Stimulated activated CD8-positive, alpha-beta memory T cell treated with anti-CD3 and anti-CD28 coated beads, Interleukin-15, amount 100 ng/mL, for 24 hours (primary cell): ENCODE data around the gene FLNA.

Experiments
- DNase-seq: peaks from one replicate; pipeline ENCODE4 v3.0.0-alpha.2; 2020; ENCODE audit warnings: low read depth

The FLNA gene

DNA sequence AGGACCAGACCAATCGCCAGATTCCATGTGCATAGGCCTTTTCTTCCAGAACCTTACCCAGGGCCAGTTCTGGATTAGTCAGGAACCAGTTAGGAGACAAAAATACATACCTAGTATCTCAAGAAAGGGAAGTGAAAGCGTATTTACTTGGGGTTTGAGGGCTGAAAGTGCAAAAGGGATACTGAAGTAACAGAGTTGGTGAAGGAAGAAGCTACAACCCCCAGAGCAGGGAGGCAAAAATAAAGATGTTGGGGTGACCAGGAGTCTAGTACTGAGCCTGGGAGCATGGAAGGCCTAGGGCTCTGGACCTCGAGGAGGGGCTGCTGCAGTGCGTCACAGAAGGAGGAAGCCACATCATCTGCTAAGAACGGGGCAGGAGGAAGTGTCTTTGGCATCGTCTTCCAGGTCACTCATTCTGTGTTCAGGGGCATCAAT is 40.6 kb downstream of the FLNA start:
- DNase-seq, result no peak

DNA sequence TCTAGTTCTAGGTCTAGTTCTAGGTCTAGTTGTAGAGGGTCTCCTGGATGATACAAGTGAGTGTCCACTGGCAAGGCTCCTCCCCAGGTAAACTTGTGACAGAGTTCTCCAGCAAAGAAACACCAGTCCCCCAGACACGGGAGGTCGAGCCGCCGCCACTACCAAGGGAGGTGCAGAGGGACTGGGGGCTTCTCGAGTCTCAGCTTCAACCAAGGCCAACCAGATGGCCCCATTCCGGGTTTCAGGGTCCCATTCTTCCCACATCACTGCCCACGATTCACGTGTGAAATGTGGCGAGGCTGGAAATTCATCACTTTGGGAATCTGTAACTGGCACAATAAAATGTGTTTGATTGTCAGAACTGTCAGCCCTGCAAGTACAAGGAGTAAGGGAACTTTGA is 41.3 kb downstream of the FLNA start:
- DNase-seq, result no peak

DNA sequence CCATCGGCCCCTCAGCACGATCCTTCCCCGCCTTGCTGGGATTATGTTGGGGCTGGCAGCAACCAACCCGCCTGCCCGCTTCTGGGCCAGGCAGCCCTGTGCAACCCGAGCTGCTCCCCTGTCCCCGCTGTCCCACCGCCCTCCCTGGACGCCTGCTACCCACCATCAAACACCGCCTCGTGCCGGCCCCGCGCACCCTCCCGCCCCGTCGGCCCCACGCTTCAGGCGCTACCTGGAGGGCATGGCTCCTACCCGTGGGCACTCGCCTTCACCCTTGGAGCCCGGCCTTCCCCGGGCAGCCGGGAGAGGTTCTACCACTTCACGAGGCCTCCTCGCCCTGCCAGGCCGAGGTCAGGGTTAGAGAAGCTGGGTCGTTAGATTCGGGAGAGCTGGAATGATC is 41.9 kb downstream of the FLNA start:
- DNase-seq, result no peak

DNA sequence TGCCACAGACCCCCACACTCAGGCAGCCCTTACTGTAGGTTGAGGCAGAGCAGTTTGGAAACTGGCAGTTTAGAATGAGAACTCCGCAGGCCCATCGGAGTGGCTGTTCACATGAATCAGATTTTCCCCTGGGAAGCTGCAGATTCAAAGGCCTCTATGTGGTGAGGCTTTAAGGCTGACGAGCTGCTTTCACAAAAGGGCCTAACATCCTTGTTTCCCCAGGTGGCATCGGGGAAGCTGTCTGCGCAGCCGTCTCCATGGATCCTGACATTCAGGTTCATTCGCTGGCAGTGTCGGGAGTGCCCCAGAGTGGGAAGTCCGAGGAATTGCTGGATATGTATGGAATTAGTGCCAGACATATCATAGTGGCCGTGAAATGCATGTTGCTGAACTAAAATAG is 45.1 kb downstream of the FLNA start:
- DNase-seq, result no peak

DNA sequence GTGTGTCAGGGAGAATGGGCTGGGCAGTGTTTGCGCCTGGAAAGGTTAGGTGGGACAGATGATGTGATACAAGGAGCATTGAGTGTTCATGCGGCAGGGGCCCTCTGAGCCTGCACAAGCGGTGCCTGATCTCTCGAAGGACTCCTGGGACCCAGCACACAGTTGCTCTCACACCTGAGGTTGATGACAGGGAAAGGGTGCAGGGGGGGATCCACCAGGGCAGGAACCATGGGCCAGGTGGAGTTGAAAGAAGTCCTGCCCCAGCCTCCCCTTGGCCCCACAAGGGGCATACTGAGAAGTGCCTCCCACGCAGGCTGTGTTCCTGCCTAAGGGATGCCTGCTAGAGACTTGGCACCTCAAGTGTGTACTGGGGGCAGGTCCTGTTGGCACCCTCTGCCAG is 45.8 kb downstream of the FLNA start:
- no peak for DNase-seq

DNA sequence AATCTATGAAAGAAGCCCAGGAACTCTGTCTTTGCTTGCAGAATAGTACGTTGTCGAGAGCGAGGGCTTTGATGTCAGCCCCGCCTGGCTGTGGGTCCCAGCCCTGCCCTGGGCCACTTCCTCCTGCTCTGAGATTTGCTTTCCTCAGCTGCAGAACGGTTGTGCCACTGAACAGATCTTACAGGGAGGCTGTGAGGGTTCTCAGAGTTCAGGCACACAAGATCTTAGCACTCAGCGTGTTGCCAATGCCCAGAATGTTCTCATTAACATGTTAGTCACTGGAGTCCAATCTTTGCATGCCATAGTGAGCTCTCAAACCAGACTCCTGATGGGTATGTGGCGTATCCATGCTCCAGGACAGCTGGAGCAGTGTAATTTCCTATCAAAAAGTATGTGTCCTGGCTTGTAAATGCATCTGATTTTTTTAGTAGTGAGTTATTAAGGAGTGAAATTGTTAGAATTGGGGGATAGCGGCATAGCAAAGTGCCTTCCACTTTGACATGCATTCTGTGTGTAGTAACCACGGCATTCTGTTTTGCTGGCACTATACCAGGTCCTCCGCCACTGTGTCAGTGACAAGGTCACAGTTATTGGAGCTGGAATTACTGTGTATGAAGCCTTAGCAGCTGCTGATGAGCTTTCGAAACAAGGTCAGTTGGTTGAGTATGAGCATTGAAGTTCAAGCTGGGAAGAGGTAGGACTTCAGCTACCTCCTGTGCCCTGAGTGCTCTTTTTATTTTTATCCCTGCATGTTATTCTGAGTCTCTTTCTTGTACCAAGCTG is 47.2 kb downstream of the FLNA start:
- no peak for DNase-seq

DNA sequence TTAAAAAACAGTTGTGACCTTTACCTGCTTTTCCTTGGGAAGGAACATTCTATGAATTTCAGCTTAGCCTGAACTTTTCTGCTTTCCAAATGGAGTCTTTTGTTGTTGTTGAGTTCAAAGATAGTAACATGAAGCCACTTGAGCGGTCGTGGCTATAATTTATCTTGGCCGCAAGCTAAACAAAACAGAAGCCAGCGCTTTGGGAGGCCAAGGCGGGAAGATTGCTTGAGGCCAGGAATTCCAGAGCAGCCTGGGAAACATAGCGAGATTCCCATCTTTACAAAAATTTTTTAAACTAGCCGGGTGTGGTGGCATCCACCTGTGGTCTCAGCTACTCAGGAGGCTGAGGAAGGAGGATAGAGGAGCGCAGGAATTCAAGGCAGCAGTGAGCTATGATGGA is 48.9 kb downstream of the FLNA start:
- DNase-seq, result no peak

DNA sequence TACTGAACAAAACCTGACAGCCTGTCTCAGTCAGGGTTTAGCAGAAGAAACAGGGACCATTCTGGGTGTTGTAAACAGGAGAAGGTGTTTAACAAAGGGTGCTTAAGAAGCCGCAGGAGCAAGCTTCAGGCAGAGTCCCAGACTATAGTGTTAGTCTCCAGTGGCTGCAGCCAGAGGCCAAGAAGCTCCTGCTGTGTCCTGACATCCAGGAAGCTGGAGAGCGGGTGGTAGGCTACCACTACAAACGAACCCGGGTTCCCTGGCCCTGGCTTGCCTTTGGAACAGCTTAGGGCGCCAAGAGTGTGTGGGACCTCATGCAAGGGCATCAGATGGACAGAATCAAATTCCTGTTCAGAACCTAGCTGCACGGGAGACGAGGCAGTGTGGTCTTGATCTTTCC is 50.9 kb downstream of the FLNA start:
- DNase-seq, result no peak

DNA sequence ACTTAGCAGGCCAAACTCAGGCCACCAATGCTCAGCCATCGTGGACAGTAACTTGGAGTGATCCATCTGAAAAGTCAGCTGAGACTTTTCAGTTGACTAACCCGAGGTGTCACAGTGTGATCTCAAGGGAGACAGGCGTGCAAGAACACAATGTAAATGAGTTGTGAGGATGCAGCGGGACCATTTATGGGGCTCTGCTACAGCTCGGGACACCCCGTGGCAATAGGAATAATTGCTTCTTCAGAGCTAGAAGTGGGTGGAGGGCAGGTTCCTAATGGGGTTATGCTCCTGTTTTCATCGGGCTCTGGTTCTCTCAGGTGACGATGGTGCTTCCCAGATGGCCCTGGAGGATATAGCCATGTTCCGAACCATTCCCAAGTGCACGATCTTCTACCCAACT is 51.5 kb downstream of the FLNA start:
- DNase-seq, result no peak

DNA sequence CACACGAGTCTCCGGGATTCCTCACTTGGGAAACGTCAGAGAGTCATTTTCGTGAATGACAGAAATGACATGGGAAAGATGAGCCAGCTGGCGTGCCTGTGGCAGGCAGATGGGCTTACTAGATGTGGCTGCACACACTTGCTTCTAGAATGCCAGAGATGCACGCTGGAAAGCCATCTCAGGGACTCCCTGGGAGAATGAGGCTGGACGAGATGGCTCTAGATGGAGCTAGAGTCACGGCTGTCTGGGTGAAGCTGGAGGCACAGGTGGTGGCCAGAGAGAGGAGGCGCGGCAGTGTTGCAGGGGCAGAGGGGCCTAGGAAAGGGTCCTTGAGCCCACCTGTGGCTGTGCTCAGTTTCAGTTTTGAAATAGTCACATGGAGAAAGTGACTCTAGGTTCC is 52.8 kb downstream of the FLNA start:
- DNase-seq, result no peak

DNA sequence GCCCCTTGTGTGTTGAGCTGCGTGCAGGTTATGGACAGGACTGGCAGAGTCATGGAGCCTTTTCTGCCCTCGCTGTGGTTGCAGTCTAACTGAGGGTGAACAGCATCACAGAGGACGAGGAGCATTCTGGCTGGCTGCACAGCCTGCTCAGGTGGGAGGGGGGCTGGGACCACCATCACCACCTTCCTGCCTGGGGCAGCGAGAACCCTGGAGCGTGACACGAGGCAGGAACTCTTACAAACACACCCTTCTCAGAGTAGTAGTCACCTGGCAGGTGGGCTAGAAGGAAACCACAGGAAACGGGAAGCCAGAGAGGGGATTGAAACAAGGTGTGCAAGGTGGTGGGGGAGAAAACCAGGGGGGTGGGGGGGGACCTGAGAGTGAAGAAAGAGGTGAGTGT is 53.3 kb downstream of the FLNA start:
- no peak for DNase-seq

DNA sequence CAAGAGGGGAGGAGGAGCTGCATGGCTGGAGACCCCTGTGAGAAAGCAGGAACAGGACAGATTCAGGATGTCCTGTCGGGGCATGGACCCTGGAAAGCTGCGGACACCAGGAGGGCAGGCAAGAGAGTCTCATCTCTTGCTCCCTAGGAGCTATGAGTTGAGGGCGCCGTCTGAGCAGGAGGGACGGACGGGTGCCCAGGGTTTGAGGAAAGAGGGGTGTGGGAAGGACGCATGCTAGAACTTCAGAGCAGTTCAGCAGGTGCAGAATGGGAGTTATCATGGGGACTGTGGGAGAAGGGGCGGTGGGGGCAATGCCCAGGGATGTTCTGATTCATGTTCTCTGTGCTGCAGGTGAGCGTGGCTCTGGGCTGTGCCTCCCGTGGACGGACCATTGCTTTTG is 54.0 kb downstream of the FLNA start:
- DNase-seq, result no peak

DNA sequence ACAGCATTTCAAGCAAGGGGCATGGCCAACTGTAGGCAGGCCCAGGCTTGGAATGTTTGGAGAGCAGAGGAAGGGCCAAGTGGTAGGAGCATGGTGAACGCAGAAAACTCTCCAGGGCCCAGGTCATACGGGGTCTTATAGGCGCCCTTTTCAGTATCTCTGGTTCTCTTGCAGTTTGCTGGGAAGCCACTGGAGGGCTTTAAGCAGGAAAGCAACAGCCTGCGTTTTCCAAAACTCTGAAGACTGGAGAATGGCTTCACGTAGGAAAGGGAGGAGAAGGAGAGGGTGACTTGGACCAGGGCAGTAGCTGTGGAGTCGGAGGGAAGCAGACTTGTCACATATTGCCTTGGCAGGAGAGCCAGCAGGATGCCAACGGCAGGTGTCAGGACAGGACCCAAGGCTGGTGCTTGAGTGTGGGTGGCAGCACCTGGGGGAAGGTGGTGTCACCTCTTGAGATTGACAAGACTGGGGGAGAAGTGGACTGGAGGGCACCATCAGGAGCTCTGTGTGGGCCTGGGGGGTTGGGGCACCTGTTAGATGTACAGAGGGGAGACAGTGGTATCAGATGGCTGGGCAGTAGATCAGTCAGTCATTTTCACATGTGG is 56.9 kb downstream of the FLNA start:
- no peak for DNase-seq

DNA sequence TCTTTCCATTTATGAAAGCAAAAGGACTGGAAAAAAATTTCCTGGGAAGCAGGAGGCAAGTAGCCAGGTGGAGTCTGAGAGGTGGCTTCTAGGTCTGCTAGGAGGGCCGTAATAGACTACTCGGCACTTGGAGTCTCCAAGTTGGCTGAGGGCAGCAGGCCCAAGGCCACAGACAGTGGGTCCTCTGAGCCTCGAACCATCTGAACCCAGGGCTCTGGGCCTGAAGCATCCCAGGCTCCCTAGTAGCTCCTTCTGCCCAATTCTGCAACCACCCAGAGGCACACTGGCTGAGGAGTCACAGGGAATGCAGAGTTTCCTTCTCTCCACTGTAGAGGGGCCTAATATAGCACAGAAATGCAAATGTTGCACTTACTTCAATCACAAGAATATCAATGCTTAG is 59.0 kb downstream of the FLNA start:
- DNase-seq, result no peak

DNA sequence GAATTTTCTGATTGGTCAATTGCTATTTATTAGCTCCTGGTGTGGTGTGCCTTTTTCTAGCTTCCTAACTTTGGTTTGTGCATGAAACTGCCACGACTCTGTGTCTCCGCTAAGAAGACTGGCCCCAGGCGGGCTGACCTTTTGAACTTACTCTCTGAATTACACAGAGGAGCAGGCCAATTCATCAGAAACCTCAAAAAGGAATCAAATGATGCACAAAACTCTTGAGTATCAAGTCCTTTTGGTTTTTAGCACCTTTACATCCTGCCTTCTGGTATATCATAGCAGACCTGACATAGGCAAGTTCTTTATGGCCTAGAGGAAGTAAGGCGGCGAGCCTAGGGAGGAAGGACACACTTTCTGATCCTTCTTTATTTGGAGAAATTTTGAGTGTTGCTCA is 61.3 kb downstream of the FLNA start:
- no peak for DNase-seq

DNA sequence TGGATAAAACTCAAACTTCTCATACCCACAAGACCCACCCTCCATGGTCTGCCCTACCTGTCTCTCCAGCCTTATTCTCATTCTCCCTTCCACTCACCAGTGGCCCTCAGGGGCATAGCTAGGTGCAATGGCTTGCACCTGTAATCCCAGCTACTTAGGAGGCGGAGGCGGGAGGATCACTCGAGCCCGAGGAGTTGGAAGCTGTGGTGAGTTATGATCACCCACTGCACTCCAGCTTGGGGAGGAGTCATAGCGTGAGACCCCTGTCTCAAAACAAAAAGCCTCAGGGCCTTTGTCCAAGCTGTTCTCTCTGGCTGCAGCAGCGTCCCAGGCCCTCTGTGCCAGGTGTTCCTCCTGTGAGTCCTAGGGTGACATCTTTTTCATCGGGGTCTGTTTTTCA is 62.3 kb downstream of the FLNA start:
- DNase-seq, result no peak

DNA sequence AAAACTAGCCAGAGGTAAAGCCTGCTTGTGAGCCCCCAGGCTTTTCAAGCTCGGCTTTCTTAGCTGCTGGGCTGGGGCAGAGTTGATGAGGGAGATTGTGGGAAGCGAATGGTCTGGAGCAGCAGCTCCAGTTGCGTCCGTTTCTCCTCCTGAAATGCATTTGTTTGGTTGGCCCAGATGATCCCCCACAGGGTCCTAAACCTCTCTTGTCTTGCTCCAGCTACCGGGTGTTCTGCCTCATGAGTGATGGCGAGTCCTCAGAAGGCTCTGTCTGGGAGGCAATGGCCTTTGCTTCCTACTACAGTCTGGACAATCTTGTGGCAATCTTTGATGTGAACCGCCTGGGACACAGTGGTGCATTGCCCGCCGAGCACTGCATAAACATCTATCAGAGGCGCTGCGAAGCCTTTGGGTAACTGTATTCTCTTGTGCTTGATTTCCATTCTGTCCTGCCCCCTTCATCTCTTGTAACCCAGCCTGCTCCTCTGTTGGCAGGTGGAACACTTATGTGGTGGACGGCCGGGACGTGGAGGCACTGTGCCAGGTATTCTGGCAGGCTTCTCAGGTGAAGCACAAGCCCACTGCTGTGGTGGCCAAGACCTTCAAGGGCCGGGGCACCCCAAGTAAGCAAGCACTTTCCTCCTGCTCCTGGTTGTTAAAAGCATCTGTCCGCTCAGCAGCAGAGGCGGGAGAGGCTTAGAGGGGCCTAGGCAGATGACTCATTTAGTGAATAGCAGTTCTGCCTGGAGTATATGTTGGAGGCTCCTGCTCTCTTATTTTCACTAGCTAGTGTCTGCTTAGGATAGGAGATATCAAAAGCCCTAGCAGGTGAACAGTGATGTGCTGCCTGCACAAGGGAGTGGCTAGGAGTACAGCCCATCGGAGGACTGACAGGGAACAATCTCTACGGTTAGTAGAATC is 63.6 kb downstream of the FLNA start:
- DNase-seq, result no peak

DNA sequence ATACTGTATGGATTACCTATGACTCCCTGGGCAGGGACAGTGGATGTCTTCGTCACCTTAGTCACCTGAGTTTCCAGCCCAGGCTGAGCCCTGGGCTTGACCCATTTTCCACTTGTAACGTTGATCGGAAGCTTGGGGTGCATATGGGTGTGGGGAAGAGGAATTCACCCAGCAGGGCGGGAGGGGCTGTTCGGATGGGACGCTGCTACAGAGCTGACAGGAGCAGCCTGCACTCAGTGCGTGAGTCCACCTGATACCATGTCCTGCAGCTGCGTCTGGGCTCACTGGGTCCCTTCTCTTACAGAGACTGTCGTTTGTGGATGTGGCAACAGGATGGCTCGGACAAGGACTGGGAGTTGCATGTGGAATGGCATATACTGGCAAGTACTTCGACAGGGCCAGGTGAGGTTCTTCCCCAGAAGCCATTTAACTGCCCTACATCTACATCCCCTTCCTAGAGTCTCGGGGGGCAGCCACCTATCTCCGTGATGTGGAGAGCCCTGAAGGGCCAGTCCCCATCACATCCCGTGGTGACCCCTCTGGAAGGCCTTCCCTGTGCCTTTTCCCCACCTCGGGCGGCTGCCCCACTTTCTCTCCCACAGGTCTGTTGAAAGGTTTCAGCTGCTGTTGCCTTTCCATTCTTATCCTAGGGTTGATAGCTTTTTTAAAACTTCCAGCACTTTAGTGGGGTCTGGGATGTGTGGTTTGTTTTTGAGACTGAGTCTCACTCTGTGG is 65.2 kb downstream of the FLNA start:
- DNase-seq, result no peak

DNA sequence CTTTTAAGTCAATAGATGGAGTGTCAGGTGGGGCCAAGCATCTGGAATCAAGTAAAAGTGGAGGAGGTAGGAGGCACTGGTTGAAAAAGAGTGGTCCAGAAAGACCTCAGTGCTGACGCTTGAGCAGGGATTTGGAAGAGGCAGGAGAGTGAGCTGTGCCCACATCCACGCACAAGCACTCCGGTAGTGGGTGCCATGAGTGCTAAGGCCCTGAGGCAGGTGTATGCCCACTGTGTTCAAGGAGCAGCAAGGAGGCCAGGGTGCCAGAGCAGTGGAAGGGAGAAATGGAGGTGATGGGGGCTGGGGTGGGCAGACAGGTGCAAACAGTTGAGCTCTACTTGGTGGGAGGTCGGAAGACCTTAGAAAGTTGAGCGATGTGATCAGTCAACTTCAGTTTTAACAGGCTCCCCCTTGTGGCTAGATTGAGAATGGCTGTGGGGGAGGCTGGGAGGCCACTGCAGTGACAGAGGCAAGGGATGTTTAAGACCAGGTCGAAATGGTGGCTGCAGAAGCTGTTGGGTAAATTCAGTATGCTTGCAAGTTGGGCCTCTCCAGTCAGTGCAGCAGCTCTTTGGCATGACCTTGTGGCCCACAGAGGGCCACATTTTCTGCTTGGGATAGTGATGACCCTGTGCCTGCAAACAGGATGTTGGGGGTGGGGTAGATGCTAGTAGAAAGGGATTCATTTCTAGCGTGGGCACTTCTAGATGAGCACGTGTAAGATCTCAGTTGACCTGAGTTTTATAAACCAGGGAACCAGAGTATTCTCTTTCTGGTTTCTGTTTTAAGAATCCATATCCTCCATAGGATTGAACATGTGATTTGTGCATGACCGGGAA is 66.1 kb downstream of the FLNA start:
- DNase-seq, result peak; percentile 51

DNA sequence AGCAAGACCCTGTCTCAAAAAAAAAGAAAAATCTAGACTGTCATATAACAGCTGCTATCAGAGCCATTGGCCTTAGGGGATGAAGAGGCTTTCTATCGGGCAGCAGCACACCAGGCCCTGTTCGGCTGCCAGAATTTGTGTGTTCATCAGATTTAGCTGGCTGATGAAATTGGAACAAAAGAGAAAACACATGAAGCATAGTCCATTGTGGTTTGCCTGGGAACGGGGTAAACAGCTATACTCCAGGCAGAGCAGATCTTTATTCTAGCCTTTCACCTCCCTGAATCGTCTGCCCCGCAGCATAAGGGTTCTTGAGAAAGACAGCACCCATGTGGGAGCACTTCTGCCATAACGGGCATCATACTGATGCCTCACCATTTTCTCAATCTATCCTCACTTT is 67.2 kb downstream of the FLNA start:
- no peak for DNase-seq

DNA sequence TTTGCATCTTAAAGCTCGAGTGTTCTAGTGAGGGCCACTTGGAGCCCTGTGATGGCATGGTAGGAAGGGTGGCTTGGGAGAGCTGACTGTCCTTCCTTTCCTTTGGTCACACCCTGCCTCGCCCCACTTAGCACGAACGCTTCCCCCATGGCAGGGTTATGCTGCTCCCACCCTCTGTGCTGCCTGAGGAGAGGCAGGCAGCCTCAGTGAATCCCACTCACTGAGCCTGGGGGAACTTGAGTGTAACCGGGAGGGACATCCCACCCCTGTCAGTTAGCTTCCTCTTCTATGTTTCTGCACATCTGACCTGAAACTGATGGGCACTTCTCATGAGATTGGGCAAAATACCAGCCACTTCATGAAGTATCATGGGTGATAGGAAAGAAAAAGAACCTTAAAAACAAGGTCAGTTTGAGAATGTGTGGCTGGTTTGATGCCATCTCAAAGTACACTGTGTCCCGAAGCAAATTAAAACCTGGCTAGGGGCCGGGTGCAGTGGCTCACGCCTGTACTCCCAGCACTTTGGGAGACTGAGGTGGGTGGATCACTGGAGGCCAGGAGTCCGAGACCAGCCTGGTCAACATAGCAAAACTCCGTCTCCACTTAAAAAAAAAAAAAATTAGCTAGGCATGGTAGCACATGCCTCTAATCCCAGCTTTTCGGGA is 68.8 kb downstream of the FLNA start:
- DNase-seq, result no peak
